DOHH2 (cell line): ENCODE data around the gene PRPH.

ENCODE experiments used
- CTCF ChIP-seq: fragments of 200-600 bp; sonication (generic); IDR thresholded peaks from one replicate; pipeline ENCODE4 v1.5.1; 2014; ENCODE audit warnings: antibody characterized with exemption, mild to moderate bottlenecking, low read depth, low read length; ENCODE audit not compliant: poor library complexity, severe bottlenecking
- EZH2phosphoT487 ChIP-seq: fragments of 200-600 bp; sonication (generic); IDR thresholded peaks from 2 replicates; pipeline ENCODE4 v1.6.1; 2017; ENCODE audit warnings: borderline replicate concordance, mild to moderate bottlenecking, antibody characterized with exemption, low read length, moderate library complexity, mixed read lengths

GRCh38 chr12:49338830-49339463 lies 44.0 kb downstream of the PRPH start:
- TF ChIP-seq CTCF (no peak), EZH2phosphoT487 (no peak)
